ENCODE results near the gene LRRC8B.
"Not testable (repeated sequence)": the region's sequence is repeated elsewhere in the genome, so short reads cannot be mapped to it uniquely, and the experiment has no call there.

The LRRC8B gene

DNA sequence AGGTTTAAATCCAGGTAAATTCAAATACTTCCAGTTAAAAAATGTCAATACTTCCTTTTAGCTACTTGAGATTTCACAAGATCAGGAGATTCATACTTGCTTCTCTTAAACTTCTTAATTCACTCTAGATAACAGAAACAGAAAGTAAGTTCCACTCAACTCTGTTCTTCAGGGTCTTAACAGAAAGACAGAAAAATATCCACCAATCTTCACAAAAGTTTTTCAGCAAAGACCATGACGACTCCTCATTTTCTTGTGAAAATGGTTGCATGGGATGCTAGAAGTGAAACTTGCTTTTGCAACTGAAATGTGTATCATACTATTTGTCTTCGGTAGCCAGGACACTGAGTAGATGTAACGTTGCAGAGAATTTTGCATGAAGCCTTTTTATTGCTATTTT, 96.0 kb downstream of the LRRC8B start:
- TF ChIP-seq CTCF (IDR thresholded peaks at IDR 0.05; ENCODE audit: low read depth, low read length, missing control alignments) = no peak
- no peak overlapping the region for H3K4me3 ChIP-seq (ENCODE audit: low read depth, low read length)
- H3K27ac ChIP-seq = no peak overlapping the region
- H3K27me3 ChIP-seq (replicated peaks) = no peaks in the 10 kb centered on the region
- H3K36me3 ChIP-seq (replicated peaks) = no peaks in the 10 kb centered on the region
- in situ Hi-C loops (cut with HindIII; ENCODE audit: low pct_ligation_motif_present, low sequenced_read_pairs) = no loop called here
- DNase-seq = no peak

DNA sequence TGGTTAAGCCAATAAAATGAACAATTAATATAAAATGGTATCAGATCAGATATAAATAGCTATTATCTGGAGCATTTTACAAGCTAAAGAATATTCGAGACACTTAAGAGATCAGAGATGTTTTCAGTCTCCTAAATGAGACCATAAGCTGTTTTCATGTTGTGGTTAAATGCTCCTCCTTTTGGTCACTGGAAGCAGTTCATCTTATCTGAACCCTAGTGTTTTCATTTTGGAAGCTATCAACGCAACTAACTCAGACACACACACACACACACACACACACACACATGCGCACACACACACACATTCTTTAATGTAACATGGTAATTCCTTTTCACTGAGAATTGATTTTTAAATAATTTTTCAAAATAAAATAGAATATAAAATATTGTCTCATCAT, 98.3 kb downstream of the LRRC8B start:
- H3K36me3 ChIP-seq (replicated peaks) = no peaks in the 10 kb centered on the region
- TF ChIP-seq CTCF (IDR thresholded peaks at IDR 0.05; ENCODE audit: low read depth, low read length, missing control alignments) = peak; percentile 28
- H3K4me3 ChIP-seq (ENCODE audit: low read depth, low read length) = no peak overlapping the region
- in situ Hi-C loops (cut with HindIII; ENCODE audit: low pct_ligation_motif_present, low sequenced_read_pairs) = no loop called here
- H3K27me3 ChIP-seq (replicated peaks) = no peaks in the 10 kb centered on the region
- no peak overlapping the region for H3K27ac ChIP-seq
- DNase-seq = no peak

DNA sequence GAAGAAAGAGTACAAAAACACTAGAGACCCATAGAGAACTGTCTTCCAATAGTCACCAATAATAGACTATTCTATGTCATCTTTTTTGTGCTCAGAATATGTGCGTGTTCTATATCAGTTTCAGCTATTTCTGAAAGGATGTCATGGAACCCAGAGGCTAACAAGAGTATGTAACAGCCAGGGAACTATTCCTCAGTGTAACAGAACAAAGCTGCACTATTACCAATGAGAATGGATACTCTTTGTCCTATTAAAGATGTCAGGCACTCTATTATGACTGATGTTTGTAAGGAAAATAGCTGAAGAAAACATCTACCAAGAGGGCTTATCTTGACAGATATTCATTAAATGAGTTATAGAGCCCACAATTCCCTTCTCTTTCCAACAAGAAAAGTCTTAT, 99.7 kb downstream of the LRRC8B start:
- in situ Hi-C loops (cut with HindIII; ENCODE audit: low pct_ligation_motif_present, low sequenced_read_pairs) = no loop called here
- no peak for TF ChIP-seq CTCF (IDR thresholded peaks at IDR 0.05; ENCODE audit: low read depth, low read length, missing control alignments)
- H3K36me3 ChIP-seq (replicated peaks) = no peaks in the 10 kb centered on the region
- H3K27ac ChIP-seq = no peak overlapping the region
- no peak for DNase-seq
- no peak overlapping the region for H3K4me3 ChIP-seq (ENCODE audit: low read depth, low read length)
- no peaks in the 10 kb centered on the region for H3K27me3 ChIP-seq (replicated peaks)

DNA sequence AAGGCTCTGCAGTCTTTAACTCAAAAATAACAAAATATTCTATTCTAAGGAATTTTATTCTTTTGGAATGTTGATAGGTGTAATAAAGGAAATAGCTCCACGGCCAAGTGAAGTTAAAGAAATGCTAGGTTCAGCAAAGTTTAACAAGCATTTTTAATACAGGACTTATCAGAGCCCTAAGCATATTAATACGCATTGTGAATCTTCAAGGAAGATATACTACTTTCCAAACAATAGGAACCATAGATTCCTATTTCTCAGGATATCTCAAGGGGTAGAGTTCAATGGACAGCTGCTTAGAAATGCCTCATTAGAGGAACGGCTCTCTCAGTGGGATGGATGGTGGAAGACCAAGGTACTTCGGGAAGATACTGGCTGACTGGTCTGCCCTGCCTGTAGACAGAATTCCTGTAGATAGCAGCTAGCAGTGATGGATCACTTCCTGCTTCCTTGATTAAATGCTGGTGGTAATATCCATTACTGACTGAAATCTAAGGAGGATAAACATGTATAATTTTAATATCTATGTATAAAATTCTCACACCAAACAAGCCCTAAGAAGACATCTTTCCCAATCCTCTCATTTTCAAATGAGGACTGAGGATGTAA, 100.2 kb downstream of the LRRC8B start:
- Histone ChIP-seq H3K4me3 (ENCODE audit: low read depth, low read length) (no peak overlapping the region), H3K27me3 (replicated peaks) (no peaks in the 10 kb centered on the region), H3K27ac (no peak overlapping the region), H3K36me3 (replicated peaks) (no peaks in the 10 kb centered on the region)
- TF ChIP-seq CTCF (IDR thresholded peaks at IDR 0.05; ENCODE audit: low read depth, low read length, missing control alignments) = no peak
- in situ Hi-C loops (cut with HindIII; ENCODE audit: low pct_ligation_motif_present, low sequenced_read_pairs) = no loop called here
- DNase-seq = no peak

GRCh38 chr1:89627596-89627962, 103.0 kb downstream of the LRRC8B start:
- in situ Hi-C loops (cut with HindIII; ENCODE audit: low pct_ligation_motif_present, low sequenced_read_pairs) = no loop called here
- DNase-seq = no peak
- no peak overlapping the region for H3K27ac ChIP-seq
- no peaks in the 10 kb centered on the region for H3K36me3 ChIP-seq (replicated peaks)
- no peaks in the 10 kb centered on the region for H3K27me3 ChIP-seq (replicated peaks)
- no peak for TF ChIP-seq CTCF (IDR thresholded peaks at IDR 0.05; ENCODE audit: low read depth, low read length, missing control alignments)
- no peak overlapping the region for H3K4me3 ChIP-seq (ENCODE audit: low read depth, low read length)

DNA sequence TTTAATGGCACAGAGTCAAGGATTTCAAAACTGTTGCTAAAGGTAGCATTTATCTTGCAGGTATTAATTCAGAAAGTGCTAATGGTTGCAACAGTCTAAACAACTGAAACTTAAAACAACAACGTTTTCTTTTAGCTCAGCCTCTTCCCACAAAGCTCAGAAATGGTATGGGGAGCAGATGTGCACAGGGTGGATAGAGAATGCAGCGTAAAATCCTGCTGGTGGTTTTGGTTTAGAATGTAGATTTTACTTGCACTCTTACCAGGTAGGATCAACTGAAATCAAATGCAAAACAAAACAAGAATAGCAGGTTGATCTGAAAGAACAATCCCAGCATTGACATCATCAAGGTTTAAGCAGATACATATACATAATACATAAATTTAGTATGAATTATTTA, 104.5 kb downstream of the LRRC8B start:
- Histone ChIP-seq H3K4me3 (ENCODE audit: low read depth, low read length) (no peak overlapping the region), H3K27me3 (replicated peaks) (no peaks in the 10 kb centered on the region), H3K36me3 (replicated peaks) (no peaks in the 10 kb centered on the region), H3K27ac (no peak overlapping the region)
- TF ChIP-seq CTCF (IDR thresholded peaks at IDR 0.05; ENCODE audit: low read depth, low read length, missing control alignments) = no peak
- DNase-seq = no peak
- in situ Hi-C loops (cut with HindIII; ENCODE audit: low pct_ligation_motif_present, low sequenced_read_pairs) = no loop called here

DNA sequence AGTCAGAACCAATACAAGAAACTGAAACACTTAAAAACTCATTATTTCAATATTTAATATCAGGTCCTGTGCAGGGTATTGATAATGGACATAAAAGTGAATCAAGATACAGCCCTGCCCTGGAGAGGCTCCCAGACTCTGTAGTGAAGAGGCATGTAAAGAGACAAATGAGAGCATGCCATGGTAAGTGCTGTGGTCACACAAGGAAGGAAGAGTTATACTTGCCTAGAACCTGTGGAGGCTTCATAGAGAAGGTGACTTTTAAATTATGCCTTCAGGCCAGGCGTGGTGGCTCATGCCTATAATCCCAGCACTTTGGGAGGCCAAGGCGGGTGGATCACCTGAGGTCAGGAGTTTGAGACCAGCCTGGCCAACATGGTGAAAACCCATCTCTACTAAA, 105.0 kb downstream of the LRRC8B start:
- H3K27ac ChIP-seq; H3K36me3 ChIP-seq (replicated peaks); H3K27me3 ChIP-seq (replicated peaks); H3K4me3 ChIP-seq (ENCODE audit: low read depth, low read length); in situ Hi-C loops (cut with HindIII; ENCODE audit: low pct_ligation_motif_present, low sequenced_read_pairs); DNase-seq: not testable (repeated sequence)
